ENCODE results near the gene MKNK1.

GRCh38 chr1:46527474-46528296 is 76.4 kb downstream of the MKNK1 start:
- TF ChIP-seq, protein P1, sequence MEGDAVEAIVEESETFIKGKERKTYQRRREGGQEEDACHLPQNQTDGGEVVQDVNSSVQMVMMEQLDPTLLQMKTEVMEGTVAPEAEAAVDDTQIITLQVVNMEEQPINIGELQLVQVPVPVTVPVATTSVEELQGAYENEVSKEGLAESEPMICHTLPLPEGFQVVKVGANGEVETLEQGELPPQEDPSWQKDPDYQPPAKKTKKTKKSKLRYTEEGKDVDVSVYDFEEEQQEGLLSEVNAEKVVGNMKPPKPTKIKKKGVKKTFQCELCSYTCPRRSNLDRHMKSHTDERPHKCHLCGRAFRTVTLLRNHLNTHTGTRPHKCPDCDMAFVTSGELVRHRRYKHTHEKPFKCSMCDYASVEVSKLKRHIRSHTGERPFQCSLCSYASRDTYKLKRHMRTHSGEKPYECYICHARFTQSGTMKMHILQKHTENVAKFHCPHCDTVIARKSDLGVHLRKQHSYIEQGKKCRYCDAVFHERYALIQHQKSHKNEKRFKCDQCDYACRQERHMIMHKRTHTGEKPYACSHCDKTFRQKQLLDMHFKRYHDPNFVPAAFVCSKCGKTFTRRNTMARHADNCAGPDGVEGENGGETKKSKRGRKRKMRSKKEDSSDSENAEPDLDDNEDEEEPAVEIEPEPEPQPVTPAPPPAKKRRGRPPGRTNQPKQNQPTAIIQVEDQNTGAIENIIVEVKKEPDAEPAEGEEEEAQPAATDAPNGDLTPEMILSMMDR (IDR thresholded peaks at IDR 0.05): peak; percentile 89 to 91
- TF ChIP-seq POLR2AphosphoS5 (IDR thresholded peaks at IDR 0.05): no peak

All from suprapubic skin (tissue), 3 donors.